ENCODE measurements around the gene TPSAB1.

DNA sequence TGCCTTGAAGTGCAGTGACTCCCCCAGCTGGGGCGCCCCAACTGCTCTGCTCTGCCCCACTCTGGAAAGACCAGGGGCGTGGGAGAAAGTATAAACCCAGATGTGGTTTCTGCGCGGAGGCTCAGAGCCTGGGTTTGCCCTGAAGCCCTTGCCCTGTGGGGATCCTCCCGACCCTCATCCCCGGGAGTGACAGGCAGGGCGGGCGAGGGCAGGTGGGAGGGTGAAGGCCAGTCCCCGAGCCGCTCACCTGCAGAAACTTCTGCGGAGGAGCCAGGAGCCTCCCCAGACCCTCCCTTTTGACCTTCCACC, 19.2 kb downstream of the TPSAB1 start:
- TF ChIP-seq, protein P1, sequence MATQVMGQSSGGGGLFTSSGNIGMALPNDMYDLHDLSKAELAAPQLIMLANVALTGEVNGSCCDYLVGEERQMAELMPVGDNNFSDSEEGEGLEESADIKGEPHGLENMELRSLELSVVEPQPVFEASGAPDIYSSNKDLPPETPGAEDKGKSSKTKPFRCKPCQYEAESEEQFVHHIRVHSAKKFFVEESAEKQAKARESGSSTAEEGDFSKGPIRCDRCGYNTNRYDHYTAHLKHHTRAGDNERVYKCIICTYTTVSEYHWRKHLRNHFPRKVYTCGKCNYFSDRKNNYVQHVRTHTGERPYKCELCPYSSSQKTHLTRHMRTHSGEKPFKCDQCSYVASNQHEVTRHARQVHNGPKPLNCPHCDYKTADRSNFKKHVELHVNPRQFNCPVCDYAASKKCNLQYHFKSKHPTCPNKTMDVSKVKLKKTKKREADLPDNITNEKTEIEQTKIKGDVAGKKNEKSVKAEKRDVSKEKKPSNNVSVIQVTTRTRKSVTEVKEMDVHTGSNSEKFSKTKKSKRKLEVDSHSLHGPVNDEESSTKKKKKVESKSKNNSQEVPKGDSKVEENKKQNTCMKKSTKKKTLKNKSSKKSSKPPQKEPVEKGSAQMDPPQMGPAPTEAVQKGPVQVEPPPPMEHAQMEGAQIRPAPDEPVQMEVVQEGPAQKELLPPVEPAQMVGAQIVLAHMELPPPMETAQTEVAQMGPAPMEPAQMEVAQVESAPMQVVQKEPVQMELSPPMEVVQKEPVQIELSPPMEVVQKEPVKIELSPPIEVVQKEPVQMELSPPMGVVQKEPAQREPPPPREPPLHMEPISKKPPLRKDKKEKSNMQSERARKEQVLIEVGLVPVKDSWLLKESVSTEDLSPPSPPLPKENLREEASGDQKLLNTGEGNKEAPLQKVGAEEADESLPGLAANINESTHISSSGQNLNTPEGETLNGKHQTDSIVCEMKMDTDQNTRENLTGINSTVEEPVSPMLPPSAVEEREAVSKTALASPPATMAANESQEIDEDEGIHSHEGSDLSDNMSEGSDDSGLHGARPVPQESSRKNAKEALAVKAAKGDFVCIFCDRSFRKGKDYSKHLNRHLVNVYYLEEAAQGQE (IDR thresholded peaks at IDR 0.05; ENCODE audit: insufficient replicate concordance, low read depth): no peak
- TF ChIP-seq, protein P2, sequence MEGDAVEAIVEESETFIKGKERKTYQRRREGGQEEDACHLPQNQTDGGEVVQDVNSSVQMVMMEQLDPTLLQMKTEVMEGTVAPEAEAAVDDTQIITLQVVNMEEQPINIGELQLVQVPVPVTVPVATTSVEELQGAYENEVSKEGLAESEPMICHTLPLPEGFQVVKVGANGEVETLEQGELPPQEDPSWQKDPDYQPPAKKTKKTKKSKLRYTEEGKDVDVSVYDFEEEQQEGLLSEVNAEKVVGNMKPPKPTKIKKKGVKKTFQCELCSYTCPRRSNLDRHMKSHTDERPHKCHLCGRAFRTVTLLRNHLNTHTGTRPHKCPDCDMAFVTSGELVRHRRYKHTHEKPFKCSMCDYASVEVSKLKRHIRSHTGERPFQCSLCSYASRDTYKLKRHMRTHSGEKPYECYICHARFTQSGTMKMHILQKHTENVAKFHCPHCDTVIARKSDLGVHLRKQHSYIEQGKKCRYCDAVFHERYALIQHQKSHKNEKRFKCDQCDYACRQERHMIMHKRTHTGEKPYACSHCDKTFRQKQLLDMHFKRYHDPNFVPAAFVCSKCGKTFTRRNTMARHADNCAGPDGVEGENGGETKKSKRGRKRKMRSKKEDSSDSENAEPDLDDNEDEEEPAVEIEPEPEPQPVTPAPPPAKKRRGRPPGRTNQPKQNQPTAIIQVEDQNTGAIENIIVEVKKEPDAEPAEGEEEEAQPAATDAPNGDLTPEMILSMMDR (IDR thresholded peaks at IDR 0.05; ENCODE audit: insufficient read depth, low read length): no peak
- TF ChIP-seq GABPA (IDR thresholded peaks at IDR 0.05; ENCODE audit: low read depth) (no peak), POLR2AphosphoS5 (IDR thresholded peaks at IDR 0.05; ENCODE audit: low read depth) (no peak), SPI1 (IDR thresholded peaks at IDR 0.05; ENCODE audit: borderline replicate concordance, low read depth) (no peak)

Measured in HL-60 (cell line).